A549 (cell line): ENCODE data around the gene SEPTIN10.

Source experiments
- CEBPB ChIP-seq, 2 experiments: fragments of >200 bp in 1 of 2; sonication (Bioruptor Twin) in 1 of 2; formaldehyde crosslinking in 1 of 2; IDR thresholded peaks; 2 replicates each; pipeline ENCODE4 v1.6.1; 2012 to 2016
- CTCF ChIP-seq: fragments of >200 bp; sonication (Bioruptor Twin); formaldehyde crosslinking; IDR thresholded peaks from 3 replicates; pipeline ENCODE4 v1.5.1; 2016
- EP300 ChIP-seq, 2 experiments: fragments of >200 bp; sonication (Bioruptor Twin); formaldehyde crosslinking; IDR thresholded peaks; 2 replicates in 1 of 2; 3 replicates in 1 of 2; pipeline ENCODE4 v1.6.1; 2016 to 2017
- MAFK ChIP-seq: fragments of 450-650 bp; IDR thresholded peaks from 2 replicates; pipeline ENCODE4 v1.6.1; 2014; ENCODE audit not compliant: partially characterized antibody
- MAX ChIP-seq: IDR thresholded peaks from 2 replicates; pipeline ENCODE4 v1.6.1; 2012
- PHF8 ChIP-seq: fragments of 200-600 bp; sonication (generic); IDR thresholded peaks from 2 replicates; pipeline ENCODE4 v1.6.1; 2016; ENCODE audit warnings: low read depth, mild to moderate bottlenecking, antibody characterized with exemption, moderate library complexity, borderline replicate concordance
- POLR2A ChIP-seq: IDR thresholded peaks from 2 replicates; pipeline ENCODE4 v1.6.1; 2012; ENCODE audit warnings: mild to moderate bottlenecking, low read length
- POLR2AphosphoS2 ChIP-seq: conservative IDR thresholded peaks from 2 replicates; pipeline ENCODE4 v1.6.1; 2012; ENCODE audit warnings: low read length, improper control_type of control experiment, inconsistent platforms
- RARB ChIP-seq: fragments of 250-450 bp; sonication (Bioruptor Pico); IDR thresholded peaks from 2 replicates; pipeline ENCODE4 v1.8.0; 2021; ENCODE audit warnings: mild to moderate bottlenecking, moderate library complexity
- REST ChIP-seq: fragments of 200-600 bp; sonication (generic); IDR thresholded peaks from 2 replicates; pipeline ENCODE4 v1.6.1; 2016; ENCODE audit warnings: antibody characterized with exemption, mild to moderate bottlenecking, moderate library complexity
- USF2 ChIP-seq: fragments of 450-650 bp; IDR thresholded peaks from 2 replicates; pipeline ENCODE4 v1.6.1; 2014; ENCODE audit warnings: antibody characterized with exemption

GRCh38 chr2:109655287-109655686 is 41.5 kb upstream of the SEPTIN10 start:
- no peak for TF ChIP-seq CTCF
- TF ChIP-seq EP300 (IDR thresholded peaks at IDR 0.05), result no peak
- TF ChIP-seq MAX, result no peak
- no peak for TF ChIP-seq POLR2AphosphoS2
- no peak for TF ChIP-seq CEBPB (IDR thresholded peaks at IDR 0.05)
- TF ChIP-seq POLR2A, result no peak
- no peak for TF ChIP-seq MAFK
- no peak for TF ChIP-seq RARB
- no peak for TF ChIP-seq REST
- TF ChIP-seq USF2, result no peak
- TF ChIP-seq PHF8, result no peak
